Activated effector memory CD4-positive, alpha-beta T cell treated with Interleukin-2 at 50 U/mL for 16 hours (primary cell): ENCODE measurements around the gene PLEKHA7.

ENCODE experiments used
- DNase-seq: peaks from one replicate; pipeline ENCODE4 v3.0.0-alpha.2; 2020

Gene PLEKHA7

GRCh38 chr11:16804104-16804947, 209.9 kb downstream of the PLEKHA7 start:
- DNase-seq: no peak

DNA sequence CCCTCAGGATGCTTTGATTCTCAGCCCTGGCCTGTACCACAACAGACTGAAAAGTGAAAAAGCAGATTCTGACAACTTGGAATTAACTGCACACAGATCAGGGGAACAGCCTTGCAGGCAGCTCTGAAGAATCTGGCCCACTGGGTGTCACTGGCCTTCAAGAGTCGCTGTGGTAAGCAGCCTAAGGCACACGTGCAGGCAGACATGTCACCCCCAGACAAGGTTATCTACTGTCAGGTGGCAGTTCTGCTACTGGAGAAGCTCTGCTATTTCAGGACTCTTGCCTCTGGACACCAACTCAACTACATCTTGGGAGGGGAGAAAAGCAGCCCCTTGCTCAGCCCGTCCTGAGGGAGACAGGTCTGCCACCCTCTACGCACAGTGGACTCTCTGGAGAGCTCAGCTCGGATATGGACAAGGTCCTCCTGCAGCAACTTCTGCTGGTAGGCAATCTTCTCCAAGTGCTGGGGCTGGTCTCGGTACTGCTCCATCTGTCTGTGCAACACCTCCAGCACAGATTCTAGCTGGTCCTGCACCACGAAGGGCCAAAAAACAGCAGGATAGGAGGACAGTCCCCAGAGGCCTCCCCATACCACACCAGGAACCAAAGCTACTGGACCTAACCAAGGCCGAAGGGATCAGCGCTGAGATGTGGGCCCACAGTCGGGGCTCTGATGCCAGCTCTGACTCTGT, 212.8 kb downstream of the PLEKHA7 start:
- DNase-seq: no peak

DNA sequence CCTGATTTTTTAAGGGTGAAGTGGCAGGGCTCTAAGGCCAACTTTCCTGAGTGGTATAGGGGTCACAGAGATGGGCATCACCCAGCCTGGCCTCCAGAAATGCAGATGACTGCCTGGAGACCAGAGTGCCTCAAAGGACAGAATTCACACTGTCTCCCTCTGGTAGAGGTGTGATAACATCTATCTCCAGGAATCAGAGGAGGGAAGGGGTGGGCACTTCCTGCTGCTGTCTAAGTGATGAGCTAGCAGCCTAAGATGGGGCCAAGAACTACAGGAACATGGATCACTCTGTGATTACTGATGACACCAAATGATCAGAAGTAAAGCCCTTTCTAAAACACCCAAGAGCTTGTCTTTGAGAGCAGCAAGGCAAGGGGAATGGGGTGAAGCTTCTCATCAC, 213.8 kb downstream of the PLEKHA7 start:
- DNase-seq: no peak

- DNase-seq: no peak
Observed at GRCh38 chr11:16799890-16800289, 214.3 kb downstream of the PLEKHA7 start.

GRCh38 chr11:16799221-16799620, 215.0 kb downstream of the PLEKHA7 start:
- no peak for DNase-seq

GRCh38 chr11:16797776-16798175, 216.4 kb downstream of the PLEKHA7 start:
- no peak for DNase-seq

DNA sequence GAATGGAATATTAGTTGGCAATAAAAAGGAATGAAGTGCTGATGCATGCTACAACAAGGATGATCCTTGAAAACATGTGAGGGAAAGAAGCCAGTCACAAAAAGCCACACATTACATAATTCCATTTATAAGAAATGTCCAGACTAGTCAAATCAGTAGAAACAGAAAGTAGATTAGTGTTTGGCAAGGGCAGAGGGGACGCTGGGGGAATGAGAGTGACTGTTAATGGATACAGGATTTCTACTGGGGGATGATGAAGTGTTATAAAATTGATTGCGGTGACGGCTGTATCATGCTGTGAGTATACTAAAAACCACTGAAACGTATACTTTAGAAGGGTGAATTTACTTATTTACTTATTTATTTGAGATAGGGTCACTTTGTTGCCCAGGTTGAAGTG, 217.9 kb downstream of the PLEKHA7 start:
- DNase-seq: no peak

- DNase-seq: no peak
Observed at GRCh38 chr11:16795146-16795545, 219.1 kb downstream of the PLEKHA7 start.

- DNase-seq: no peak
Observed at GRCh38 chr11:16794047-16794818, 220.0 kb downstream of the PLEKHA7 start.

DNA sequence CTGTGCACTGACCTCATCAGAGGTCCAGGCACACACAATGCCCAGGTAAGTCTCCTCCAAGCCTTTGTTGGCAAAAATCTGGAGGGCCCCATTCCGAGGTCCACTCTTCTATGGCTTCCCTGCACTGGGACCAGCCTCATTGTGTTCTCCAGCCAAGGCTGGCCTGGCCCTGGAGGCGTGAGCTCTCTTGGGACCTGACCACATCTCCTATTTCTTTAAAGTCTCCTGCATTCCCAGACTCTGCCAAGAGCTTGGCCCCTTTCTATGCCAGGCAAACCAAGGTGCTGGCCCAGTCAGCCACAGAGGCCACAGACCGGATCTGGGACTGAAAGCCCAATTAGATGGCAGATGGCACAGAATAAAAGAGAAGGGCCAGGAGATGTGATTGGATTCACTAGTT, 220.7 kb downstream of the PLEKHA7 start:
- DNase-seq: no peak

DNA sequence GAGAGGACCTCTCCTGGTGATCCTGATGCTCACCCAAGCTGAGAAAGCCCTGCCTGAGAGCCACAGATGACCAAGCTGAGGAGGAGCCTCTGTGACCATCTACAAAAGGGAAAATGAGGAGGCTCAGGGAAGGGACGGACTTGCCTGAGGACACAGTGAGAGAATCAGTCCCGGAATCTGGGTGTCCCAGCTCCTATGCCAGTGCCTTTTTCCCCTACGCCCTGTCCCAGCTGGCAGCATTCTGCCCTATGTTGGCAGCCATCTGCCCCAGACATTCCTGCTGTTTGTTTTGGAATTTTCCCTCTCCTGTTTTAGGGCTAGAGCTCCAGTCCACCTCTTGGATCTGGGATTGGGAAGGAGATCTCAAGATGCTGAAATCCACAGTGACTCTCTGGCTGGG, 221.2 kb downstream of the PLEKHA7 start:
- DNase-seq: no peak

DNA sequence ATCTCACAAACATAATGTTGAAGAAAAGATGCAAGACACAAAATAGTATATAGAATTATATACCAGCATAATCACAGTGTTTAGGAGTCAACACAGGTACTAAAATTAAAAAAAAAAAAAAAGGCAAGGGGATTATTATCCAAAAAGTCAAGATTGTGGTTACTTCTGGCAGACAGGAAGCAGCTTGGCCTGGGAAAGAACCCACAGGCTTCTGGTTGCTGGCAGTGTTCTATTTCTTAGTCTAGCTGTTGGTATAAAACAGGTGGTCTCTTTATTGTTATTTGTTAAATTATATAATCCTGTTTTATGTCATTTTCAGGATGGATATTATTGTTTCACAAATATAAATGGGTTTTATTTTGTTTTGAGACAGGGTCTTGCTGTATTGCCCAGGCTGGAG, 221.8 kb downstream of the PLEKHA7 start:
- DNase-seq: no peak

- no peak for DNase-seq
Observed at GRCh38 chr11:16791191-16791961, 222.8 kb downstream of the PLEKHA7 start.

DNA sequence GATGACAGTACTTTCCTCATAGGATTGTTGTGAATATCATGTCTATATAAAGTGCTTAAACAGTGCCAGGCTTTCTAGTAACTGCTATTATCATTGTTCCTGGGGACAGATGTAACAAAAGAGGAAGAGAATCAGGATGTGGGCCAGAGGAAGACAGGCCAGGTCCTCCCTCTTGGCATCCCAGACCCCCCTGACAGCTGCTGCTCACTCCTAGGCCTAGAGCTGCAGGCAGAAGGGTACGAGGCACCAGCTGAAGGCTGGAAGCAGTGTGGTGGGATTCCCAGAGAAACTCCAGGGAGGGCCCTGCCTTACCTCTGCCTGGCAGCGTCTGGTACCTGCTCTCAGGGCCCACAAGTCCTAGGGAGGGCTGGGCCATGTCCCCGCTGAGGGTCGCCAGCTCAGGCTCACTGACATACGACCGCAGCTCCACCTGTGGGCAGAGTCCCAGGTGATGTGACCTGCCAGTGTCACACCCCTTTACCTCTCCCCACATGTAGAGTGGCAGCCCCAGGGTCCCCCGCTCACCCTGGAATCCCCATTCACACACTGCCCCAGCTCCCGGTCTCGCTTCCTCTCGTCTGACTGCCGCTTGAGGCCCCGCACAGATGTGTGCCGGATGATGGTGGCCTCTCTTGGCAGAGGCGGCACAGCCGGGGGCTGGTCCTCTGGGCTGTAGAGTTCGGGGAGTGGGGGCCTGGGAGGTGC, 223.6 kb downstream of the PLEKHA7 start:
- DNase-seq: no peak

DNA sequence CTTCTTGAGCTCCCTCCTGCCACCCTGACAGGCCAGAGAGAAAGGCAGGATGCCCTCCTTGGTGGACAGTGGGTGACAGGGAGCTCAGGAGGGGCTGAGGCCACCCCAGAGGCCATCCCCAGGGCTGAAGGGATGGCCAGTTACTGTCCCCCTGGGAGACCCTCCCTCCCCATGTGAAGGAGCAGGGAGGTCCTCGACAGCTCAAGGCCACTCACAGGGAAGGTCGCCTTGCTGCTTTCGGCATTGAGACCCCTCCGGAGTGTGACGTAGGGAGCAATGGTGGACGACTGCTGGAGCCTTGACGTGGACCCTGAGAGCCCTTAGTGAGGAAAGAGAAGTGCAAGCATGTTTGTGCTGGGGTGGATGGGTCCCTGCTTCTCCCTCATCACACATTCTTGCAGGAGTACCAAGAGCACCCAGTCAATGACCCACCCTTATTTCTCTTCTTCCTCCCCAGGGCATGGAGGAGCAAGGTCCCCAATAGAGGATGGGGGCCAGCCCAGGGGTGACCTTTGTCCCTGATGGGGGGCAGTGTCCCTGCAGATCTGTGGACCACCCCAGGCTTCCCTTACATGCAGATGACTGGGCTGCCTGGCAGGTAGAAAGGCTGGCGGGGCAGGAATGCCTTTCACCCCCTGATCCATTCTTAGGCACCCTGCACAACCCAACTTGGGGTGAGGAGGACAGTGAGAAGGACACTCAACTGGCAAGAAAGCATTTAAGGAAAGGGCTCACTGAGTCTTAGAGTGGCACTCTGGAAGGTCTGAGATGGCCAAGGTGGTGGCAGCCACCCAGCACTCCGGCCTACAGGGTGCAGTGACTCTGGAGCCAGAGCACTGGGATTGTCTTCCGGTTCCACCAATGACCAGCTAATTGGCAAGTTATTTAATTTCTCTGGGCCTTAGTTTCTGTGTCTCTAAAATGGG, 224.4 kb downstream of the PLEKHA7 start:
- no peak for DNase-seq

GRCh38 chr11:16789063-16789420, 225.2 kb downstream of the PLEKHA7 start:
- no peak for DNase-seq

DNA sequence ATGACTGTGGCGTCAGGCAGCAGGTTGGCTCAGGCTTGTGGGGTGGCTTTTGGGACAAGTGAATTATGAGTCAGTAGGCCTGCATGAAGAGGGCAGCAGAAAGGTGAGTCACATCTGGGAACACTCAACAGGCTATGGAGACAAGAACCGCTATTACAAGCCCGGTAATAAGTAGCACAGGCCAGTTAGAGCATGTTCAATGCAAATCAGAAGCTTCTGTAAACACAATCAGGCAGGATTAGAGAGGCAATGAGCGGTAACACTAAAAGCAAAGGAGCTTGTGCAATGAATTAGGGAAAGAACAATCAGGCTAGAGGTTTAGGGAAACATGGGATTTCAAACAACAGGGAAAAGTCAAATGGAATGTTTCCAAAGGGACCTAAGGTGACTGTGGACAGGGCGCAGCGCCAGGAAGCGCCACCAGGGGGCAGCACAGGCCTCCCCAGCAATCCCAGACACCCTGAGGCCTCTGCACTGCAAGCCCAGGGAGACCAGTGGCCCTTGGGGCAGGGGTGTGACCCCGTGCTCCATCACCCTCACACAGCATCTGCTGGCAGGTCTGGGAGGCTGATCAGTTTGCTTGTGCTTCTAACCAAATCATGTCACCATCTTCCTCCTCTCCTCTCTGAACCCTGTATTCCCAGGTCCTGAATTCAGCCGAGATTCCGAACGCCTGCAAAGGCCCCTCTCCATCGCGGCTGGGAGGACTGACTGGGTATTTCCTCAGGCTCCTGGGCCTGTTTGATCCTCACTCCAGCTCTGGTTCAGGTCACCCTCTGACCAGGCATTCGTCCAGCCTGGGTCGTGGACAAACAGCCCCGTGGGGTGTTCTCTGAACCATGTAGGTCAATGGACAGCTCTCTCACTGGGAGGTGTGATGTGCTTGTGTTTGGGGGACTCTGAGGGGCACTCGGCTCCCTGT, 225.8 kb downstream of the PLEKHA7 start:
- peak; percentile 33 for DNase-seq

GRCh38 chr11:16787035-16787742, 227.0 kb downstream of the PLEKHA7 start:
- no peak for DNase-seq

DNA sequence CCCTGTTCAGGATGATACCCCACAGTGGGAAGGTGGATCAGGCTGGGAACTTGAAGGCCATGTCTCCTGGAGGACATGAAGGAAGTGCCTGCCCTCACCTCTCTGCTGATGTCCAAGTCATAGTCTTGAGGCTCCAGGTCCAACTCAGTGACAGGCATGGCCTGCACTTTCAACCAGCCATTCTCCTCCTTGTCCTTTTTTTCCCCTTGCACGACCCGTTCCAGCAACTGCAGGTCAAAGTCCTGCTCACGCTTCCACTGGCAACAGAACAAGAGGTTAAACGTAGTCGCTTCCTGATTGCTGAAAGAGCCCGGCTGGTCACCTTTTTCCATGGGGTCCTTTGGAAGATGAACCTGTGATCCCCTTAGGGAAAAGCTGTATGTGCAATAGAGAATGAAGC, 228.1 kb downstream of the PLEKHA7 start:
- DNase-seq: no peak
